ENCODE results near the gene GLIS1. TPM values are rescaled to one million over a fixed set of nuclear protein-coding genes. Genes with fewer than 3 reads are reported as not detected.
A peak's percentile ranks its signal among the peaks of the same experiment; 100 is the strongest.

The GLIS1 gene
- total RNA-seq, 1 donor from 2014 or later, result 0.07 TPM

DNA sequence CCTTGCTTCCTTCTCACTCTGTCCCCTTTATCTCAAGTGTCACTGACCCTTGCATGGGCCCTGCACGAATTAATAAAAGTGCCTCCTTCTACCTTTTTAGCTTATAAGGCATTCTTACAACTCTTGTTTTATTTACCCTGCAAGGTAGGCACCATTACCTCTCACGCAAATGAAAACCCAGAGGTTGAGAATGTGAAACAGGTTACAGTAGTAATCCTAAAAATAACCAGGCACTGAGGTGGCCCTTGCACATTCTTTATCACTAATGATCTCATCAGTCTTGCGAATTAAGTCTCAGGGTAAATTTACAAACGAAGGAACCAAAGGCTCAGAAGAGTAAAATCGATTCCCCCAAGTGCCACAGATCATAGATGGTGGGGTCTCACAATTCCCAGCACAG is 3.7 kb downstream of the GLIS1 start:
- no peaks in the 10 kb centered on the region for H3K9me3 Mint-ChIP-seq (ENCODE audit: unreplicated experiment)
- H3K27me3 ChIP-seq (ENCODE audit: insufficient read depth, low read length), result no peaks in the 10 kb centered on the region
- peaks cover 3% of the 10 kb centered on the region for H3K4me1 Mint-ChIP-seq (ENCODE audit: low read depth, unreplicated experiment)
- TF ChIP-seq EZH2 (IDR thresholded peaks at IDR 0.05; ENCODE audit: insufficient read depth, low read length), result no peak
- TF ChIP-seq, protein P1, sequence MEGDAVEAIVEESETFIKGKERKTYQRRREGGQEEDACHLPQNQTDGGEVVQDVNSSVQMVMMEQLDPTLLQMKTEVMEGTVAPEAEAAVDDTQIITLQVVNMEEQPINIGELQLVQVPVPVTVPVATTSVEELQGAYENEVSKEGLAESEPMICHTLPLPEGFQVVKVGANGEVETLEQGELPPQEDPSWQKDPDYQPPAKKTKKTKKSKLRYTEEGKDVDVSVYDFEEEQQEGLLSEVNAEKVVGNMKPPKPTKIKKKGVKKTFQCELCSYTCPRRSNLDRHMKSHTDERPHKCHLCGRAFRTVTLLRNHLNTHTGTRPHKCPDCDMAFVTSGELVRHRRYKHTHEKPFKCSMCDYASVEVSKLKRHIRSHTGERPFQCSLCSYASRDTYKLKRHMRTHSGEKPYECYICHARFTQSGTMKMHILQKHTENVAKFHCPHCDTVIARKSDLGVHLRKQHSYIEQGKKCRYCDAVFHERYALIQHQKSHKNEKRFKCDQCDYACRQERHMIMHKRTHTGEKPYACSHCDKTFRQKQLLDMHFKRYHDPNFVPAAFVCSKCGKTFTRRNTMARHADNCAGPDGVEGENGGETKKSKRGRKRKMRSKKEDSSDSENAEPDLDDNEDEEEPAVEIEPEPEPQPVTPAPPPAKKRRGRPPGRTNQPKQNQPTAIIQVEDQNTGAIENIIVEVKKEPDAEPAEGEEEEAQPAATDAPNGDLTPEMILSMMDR (IDR thresholded peaks at IDR 0.05; ENCODE audit: insufficient read depth, low read depth, low read length), result no peak
- peaks cover 81% of the 10 kb centered on the region for H3K4me1 ChIP-seq (ENCODE audit: insufficient read depth, low read length)
- H2AFZ ChIP-seq (ENCODE audit: low read depth, low read length), result no peak overlapping the region
- H3K27ac Mint-ChIP-seq (ENCODE audit: unreplicated experiment), result no peak overlapping the region
- H3K4me2 ChIP-seq (ENCODE audit: low read length), result peak overlapping the region; percentile 94
- FAIRE-seq (no peak), DNase-seq (ENCODE audit: low read depth) (peak; percentile 47)
- peak overlapping the region; percentile 74 for H3K4me3 ChIP-seq (ENCODE audit: insufficient read depth, low read depth, low read length)
- no peaks in the 10 kb centered on the region for H3K36me3 Mint-ChIP-seq (ENCODE audit: low read depth, unreplicated experiment)
- no peaks in the 10 kb centered on the region for H4K20me1 ChIP-seq (ENCODE audit: insufficient read depth, low read length)
- H3K79me2 ChIP-seq (ENCODE audit: insufficient read depth, low read length), result peaks cover 71% of the 10 kb centered on the region
- no peak overlapping the region for H3K4me3 Mint-ChIP-seq (ENCODE audit: unreplicated experiment)
- H3K9me3 ChIP-seq (ENCODE audit: insufficient read depth, low read depth, low read length), result no peaks in the 10 kb centered on the region
- H3K9ac ChIP-seq (ENCODE audit: low read length), result peak overlapping the region; percentile 95
- H3K36me3 ChIP-seq (ENCODE audit: insufficient read depth, low read length), result no peaks in the 10 kb centered on the region
- peak overlapping the region; percentile 100 for H3K27ac ChIP-seq (ENCODE audit: low read depth, low read length)
- peaks cover 47% of the 10 kb centered on the region for H3K27me3 Mint-ChIP-seq (ENCODE audit: low read depth, unreplicated experiment)

DNA sequence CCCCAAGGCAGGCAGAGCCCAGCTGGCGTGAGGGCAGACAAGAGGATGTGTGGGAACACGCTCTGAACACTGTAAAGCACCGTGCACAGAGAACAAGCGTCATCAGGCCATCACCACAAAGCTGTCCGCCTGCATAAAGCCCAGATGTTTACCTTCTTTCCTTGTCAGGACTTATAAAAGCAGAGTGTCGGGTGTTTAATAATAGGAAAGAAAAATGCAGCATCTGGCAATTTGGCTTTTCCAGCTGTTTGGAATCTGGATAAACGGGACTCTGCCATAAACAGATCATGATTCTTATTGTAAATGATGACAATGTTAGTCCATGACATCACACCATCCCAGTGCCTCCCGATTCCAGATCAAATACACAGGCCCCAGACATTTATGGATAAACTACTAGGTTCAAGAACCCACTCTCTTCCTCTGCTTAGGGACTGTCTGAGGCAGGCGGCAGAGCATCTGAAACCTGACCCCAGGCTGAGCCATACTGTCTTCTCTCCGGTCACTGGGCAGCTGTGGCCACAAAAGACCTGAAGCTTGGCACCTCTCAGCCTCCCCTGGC is 4.2 kb downstream of the GLIS1 start:
- no peaks in the 10 kb centered on the region for H3K36me3 Mint-ChIP-seq (ENCODE audit: low read depth, unreplicated experiment)
- H3K79me2 ChIP-seq (ENCODE audit: insufficient read depth, low read length), result peaks cover 77% of the 10 kb centered on the region
- H3K27ac Mint-ChIP-seq (ENCODE audit: unreplicated experiment), result no peak overlapping the region
- peak overlapping the region; percentile 74 for H3K4me3 ChIP-seq (ENCODE audit: insufficient read depth, low read depth, low read length)
- peak overlapping the region; percentile 95 for H3K9ac ChIP-seq (ENCODE audit: low read length)
- no peaks in the 10 kb centered on the region for H3K9me3 Mint-ChIP-seq (ENCODE audit: unreplicated experiment)
- no peaks in the 10 kb centered on the region for H3K36me3 ChIP-seq (ENCODE audit: insufficient read depth, low read length)
- peaks cover 47% of the 10 kb centered on the region for H3K27me3 Mint-ChIP-seq (ENCODE audit: low read depth, unreplicated experiment)
- peaks cover 3% of the 10 kb centered on the region for H3K4me1 Mint-ChIP-seq (ENCODE audit: low read depth, unreplicated experiment)
- no peaks in the 10 kb centered on the region for H3K27me3 ChIP-seq (ENCODE audit: insufficient read depth, low read length)
- no peaks in the 10 kb centered on the region for H4K20me1 ChIP-seq (ENCODE audit: insufficient read depth, low read length)
- no peak overlapping the region for H2AFZ ChIP-seq (ENCODE audit: low read depth, low read length)
- peak overlapping the region; percentile 100 for H3K27ac ChIP-seq (ENCODE audit: low read depth, low read length)
- peaks cover 76% of the 10 kb centered on the region for H3K4me1 ChIP-seq (ENCODE audit: insufficient read depth, low read length)
- H3K9me3 ChIP-seq (ENCODE audit: insufficient read depth, low read depth, low read length), result no peaks in the 10 kb centered on the region
- H3K4me2 ChIP-seq (ENCODE audit: low read length), result peak overlapping the region; percentile 94
- H3K4me3 Mint-ChIP-seq (ENCODE audit: unreplicated experiment), result no peak overlapping the region
- FAIRE-seq, result peak; percentile 56
- DNase-seq (ENCODE audit: low read depth), result peak; percentile 85
- TF ChIP-seq EZH2 (IDR thresholded peaks at IDR 0.05; ENCODE audit: insufficient read depth, low read length), result no peak
- TF ChIP-seq, protein P1 (IDR thresholded peaks at IDR 0.05; ENCODE audit: insufficient read depth, low read depth, low read length), result no peak

DNA sequence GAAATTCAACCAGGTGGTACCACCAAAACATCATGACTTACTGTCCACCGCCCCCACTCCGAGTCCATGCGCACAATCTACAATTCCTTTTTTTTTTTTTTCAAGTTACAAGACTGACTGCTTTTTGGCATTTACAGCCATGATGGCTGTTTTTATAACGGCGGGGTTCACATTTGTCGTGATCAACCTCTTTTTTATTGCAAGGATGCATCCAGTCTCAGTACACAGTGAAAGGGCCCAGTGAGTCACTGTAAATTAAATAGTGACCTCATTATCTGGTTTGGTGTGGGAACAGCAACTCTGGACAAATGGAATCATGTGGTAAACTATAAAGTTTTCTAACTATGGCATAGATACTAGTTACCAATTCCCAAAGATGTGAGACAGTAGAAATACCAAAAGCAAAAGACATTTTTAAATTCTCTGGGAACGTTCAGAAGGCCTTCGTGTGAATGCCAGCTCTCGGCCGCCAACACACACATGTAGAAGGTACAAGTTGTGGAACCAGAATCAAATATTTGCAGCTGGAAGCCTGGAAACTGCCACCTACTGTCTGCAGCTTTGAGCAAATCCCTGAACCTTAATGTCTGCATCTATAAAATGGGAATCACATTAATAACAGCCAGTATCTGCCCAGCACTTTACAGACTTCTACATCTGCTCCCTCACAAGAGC is 4.9 kb downstream of the GLIS1 start:
- Histone ChIP-seq H3K4me1 (ENCODE audit: insufficient read depth, low read length) (peaks cover 73% of the 10 kb centered on the region), H3K4me2 (ENCODE audit: low read length) (peak overlapping the region; percentile 94), H3K27me3 (ENCODE audit: insufficient read depth, low read length) (no peaks in the 10 kb centered on the region), H3K9me3 (ENCODE audit: insufficient read depth, low read depth, low read length) (no peaks in the 10 kb centered on the region), H2AFZ (ENCODE audit: low read depth, low read length) (no peak overlapping the region), H3K79me2 (ENCODE audit: insufficient read depth, low read length) (peaks cover 83% of the 10 kb centered on the region), H3K36me3 (ENCODE audit: insufficient read depth, low read length) (no peaks in the 10 kb centered on the region), H4K20me1 (ENCODE audit: insufficient read depth, low read length) (no peaks in the 10 kb centered on the region), H3K4me3 (ENCODE audit: insufficient read depth, low read depth, low read length) (peak overlapping the region; percentile 74), H3K27ac (ENCODE audit: low read depth, low read length) (peak overlapping the region; percentile 100), H3K9ac (ENCODE audit: low read length) (peak overlapping the region; percentile 95)
- DNase-seq (ENCODE audit: low read depth) (peak; percentile 87), FAIRE-seq (peak; percentile 23)
- Mint-ChIP-seq H3K4me3 (ENCODE audit: unreplicated experiment) (no peak overlapping the region), H3K9me3 (ENCODE audit: unreplicated experiment) (no peaks in the 10 kb centered on the region), H3K36me3 (ENCODE audit: low read depth, unreplicated experiment) (no peaks in the 10 kb centered on the region), H3K27me3 (ENCODE audit: low read depth, unreplicated experiment) (peaks cover 49% of the 10 kb centered on the region), H3K4me1 (ENCODE audit: low read depth, unreplicated experiment) (peaks cover 3% of the 10 kb centered on the region), H3K27ac (ENCODE audit: unreplicated experiment) (no peak overlapping the region)
- TF ChIP-seq EZH2 (IDR thresholded peaks at IDR 0.05; ENCODE audit: insufficient read depth, low read length), result no peak
